ENCODE results near the gene TCF7L2.
A peak's percentile ranks its signal among the peaks of the same experiment; 100 is the strongest.
"Not testable (repeated sequence)": the region's sequence is repeated elsewhere in the genome, so short reads cannot be mapped to it uniquely, and the experiment has no call there.

The TCF7L2 gene

DNA sequence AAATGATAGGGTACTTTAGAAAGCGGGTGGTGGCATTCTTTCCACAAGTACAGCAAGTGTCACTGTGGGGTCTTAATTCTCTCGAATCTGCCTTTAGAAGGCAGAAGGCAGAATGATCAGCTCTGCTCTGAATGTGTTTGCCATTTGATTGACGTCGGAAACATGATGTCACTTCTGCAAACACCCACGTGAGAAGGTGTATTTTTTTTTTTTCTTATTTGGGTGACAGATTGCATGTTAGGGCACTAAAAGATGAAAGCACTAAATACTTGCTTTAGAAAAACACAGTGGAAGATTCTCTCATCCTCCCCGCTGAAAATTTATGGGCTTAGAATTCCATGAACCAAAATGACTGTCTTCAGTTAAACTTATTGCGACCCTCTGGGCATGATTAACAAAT is 150.2 kb downstream of the TCF7L2 start:
- H3K36me3 ChIP-seq (ENCODE audit: control insufficient read depth in 4 of 4, insufficient read depth in 4 of 4, low read length in 3 of 4), result peaks cover 0 to 4% (median 3%) of the 10 kb centered on the region in 4 experiments
- H3K4me3 ChIP-seq (ENCODE audit: control insufficient read depth in 1 of 7, extremely low read depth in 1 of 7, insufficient read depth in 4 of 7, low read depth in 2 of 7, low read length in 6 of 7), result no peak overlapping the region
- DNase-seq, result no peak
- no peak overlapping the region for H3K27ac ChIP-seq (ENCODE audit: insufficient read depth in 1 of 2, low read depth in 1 of 2, low read length in 2 of 2, poor library complexity in 1 of 2, severe bottlenecking in 2 of 2)
- ChIA-PET CTCF (no interaction called here), POLR2A (interaction anchor here (0.6 kb wide), 1 partner anchor 1302 kb away, joined by 3 read pairs; no protein-coding TSS in a partner anchor)
- H3K27me3 ChIP-seq (replicated peaks in 2 of 5; ENCODE audit: control insufficient read depth in 4 of 5, insufficient read depth in 5 of 5, low read length in 4 of 5), result no peaks in the 10 kb centered on the region
- H3K9me3 ChIP-seq (ENCODE audit: control extremely low read depth in 1 of 5, control insufficient read depth in 4 of 5, insufficient read depth in 2 of 5, low read depth in 1 of 5, low read length in 4 of 5), result no peaks in the 10 kb centered on the region
- 88% methylated on average over 7 of the region's 7 CpGs for WGBS (ENCODE audit: insufficient coverage)
- peaks cover 0 to 8% (median 4%) of the 10 kb centered on the region in 4 experiments for H3K4me1 ChIP-seq (ENCODE audit: control extremely low read depth in 1 of 4, control insufficient read depth in 4 of 4, insufficient read depth in 4 of 4, low read length in 3 of 4)

DNA sequence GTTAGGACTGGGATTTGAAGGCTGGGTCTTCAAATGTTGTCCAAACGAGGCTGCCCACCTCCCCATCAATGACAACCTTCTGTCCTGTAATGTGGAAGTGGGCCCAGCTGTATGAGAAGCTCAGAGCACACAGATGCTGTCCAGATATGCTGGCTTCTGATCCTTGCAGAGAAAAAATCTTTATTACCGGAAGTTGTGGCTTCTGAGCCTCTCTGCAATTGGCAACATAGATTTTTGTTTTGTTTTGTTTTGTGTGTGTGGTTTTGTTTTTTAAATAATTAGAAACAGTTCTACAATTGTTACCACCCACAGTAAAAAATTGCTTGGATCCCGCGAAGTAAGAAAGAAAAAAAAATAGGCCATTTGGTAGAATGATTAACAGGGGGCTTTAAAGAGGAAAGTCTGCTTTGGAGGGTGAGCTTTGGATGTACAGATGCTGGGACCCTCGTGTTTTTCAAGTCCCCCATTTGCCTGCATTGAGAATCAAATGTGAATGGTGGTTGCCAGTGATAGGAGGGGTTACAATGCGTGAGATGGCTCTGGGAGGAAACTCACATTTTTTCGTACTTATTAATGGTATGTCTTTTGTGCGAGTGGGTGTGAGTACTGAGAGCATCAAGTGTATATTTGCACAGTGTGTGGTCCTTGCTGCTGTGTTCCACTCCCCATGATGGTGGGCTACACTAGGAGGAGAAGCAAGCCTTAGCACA is 153.2 kb downstream of the TCF7L2 start:
- Histone ChIP-seq H3K4me3 (ENCODE audit: control insufficient read depth in 1 of 7, extremely low read depth in 1 of 7, insufficient read depth in 4 of 7, low read depth in 2 of 7, low read length in 6 of 7) (no peak overlapping the region), H3K4me1 (ENCODE audit: control extremely low read depth in 1 of 4, control insufficient read depth in 4 of 4, insufficient read depth in 4 of 4, low read length in 3 of 4) (peaks cover 0 to 4% (median 1%) of the 10 kb centered on the region in 4 experiments), H3K9me3 (ENCODE audit: control extremely low read depth in 1 of 5, control insufficient read depth in 4 of 5, insufficient read depth in 2 of 5, low read depth in 1 of 5, low read length in 4 of 5) (no peaks in the 10 kb centered on the region), H3K36me3 (ENCODE audit: control insufficient read depth in 4 of 4, insufficient read depth in 4 of 4, low read length in 3 of 4) (peaks cover 0 to 2% (median under 1%) of the 10 kb centered on the region in 4 experiments), H3K27me3 (replicated peaks in 2 of 5; ENCODE audit: control insufficient read depth in 4 of 5, insufficient read depth in 5 of 5, low read length in 4 of 5) (no peaks in the 10 kb centered on the region), H3K27ac (ENCODE audit: insufficient read depth in 1 of 2, low read depth in 1 of 2, low read length in 2 of 2, poor library complexity in 1 of 2, severe bottlenecking in 2 of 2) (no peak overlapping the region)
- ChIA-PET POLR2A (no interaction called here), CTCF (interaction anchor here (1.0 to 1.3 kb wide), 3 partner anchors 9 to 332 kb away, joined by 3 read pairs; no protein-coding TSS in a partner anchor)
- WGBS (ENCODE audit: insufficient coverage), result 94% methylated on average over 4 of the region's 8 CpGs
- peak in 2 of 3 donors; percentile 64 to 76 for DNase-seq

DNA sequence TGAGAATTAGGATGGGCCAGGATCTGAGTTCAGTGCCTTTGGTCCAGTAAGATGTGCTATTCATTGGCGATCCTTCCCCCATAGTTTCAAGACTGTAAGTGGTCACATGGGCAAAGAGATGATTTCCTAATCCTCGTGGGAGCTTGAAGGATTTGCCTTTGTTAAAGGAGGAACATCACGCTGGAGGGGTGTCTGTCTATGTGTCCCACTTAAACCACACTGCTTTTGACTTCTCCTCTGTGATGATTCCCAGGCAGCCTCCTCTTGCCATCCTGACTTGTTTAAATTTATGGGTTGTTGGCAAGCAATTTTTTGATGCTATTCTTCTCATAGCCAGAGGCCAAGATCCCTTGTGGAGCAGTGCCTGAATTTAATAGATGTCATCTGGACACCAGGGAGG is 154.0 kb downstream of the TCF7L2 start:
- H3K36me3 ChIP-seq (ENCODE audit: control insufficient read depth in 4 of 4, insufficient read depth in 4 of 4, low read length in 3 of 4), result peaks cover 0 to 2% (median under 1%) of the 10 kb centered on the region in 4 experiments
- H3K27me3 ChIP-seq (replicated peaks in 2 of 5; ENCODE audit: control insufficient read depth in 4 of 5, insufficient read depth in 5 of 5, low read length in 4 of 5), result no peaks in the 10 kb centered on the region
- H3K27ac ChIP-seq (ENCODE audit: insufficient read depth in 1 of 2, low read depth in 1 of 2, low read length in 2 of 2, poor library complexity in 1 of 2, severe bottlenecking in 2 of 2), result no peak overlapping the region
- no peak for DNase-seq
- no peak overlapping the region for H3K4me3 ChIP-seq (ENCODE audit: control insufficient read depth in 1 of 7, extremely low read depth in 1 of 7, insufficient read depth in 4 of 7, low read depth in 2 of 7, low read length in 6 of 7)
- no peaks in the 10 kb centered on the region for H3K9me3 ChIP-seq (ENCODE audit: control extremely low read depth in 1 of 5, control insufficient read depth in 4 of 5, insufficient read depth in 2 of 5, low read depth in 1 of 5, low read length in 4 of 5)
- 84% methylated on average over 3 of the region's 3 CpGs for WGBS (ENCODE audit: insufficient coverage)
- ChIA-PET POLR2A (no interaction called here), CTCF (interaction anchor here (1.0 to 1.3 kb wide), 2 partner anchors 8 to 33 kb away, joined by 3 read pairs; no protein-coding TSS in a partner anchor)
- H3K4me1 ChIP-seq (ENCODE audit: control extremely low read depth in 1 of 4, control insufficient read depth in 4 of 4, insufficient read depth in 4 of 4, low read length in 3 of 4), result peaks cover 0 to 4% (median 1%) of the 10 kb centered on the region in 4 experiments

DNA sequence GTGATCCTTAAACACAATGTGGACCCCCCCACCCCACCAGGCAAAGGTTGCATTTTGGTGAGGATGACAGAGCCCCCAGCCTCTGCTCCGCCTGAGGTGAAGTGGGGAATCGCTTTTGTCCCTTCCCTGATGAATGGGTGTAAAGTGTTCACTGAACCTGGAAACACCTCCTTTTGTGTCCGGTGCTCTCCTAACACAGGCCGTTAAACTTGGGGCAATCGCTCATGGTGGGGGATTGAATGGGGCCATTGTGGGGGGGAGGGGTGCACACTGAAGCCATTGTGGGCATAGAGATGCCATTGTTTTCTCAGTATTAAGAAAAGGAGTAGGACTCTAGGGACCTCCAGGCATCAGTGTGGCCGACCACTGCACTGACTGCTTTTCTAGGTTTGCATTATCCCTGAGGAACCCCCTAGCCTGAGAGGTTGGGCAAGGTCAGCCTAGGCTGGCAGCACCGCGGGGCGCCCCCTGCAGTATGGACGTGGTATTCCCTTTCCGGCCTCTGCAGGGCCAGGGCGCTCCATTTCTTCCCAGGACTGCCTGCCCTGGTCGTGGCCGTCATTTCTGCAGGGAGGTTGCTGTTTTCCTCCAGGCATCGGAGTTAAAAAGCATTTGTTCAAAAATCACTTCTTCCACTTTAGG is 158.3 kb downstream of the TCF7L2 start:
- CTCF ChIA-PET, result interaction anchor here (1.4 kb wide), 1 partner anchor 405 kb away, joined by 4 read pairs; no protein-coding TSS in a partner anchor
- peak in 2 of 3 donors; percentile 11 to 23 for DNase-seq
- H3K9me3 ChIP-seq (ENCODE audit: control extremely low read depth in 1 of 5, control insufficient read depth in 4 of 5, insufficient read depth in 2 of 5, low read depth in 1 of 5, low read length in 4 of 5), result no peaks in the 10 kb centered on the region
- WGBS (ENCODE audit: insufficient coverage), result 93% methylated on average over 14 of the region's 15 CpGs
- no peaks in the 10 kb centered on the region for H3K27me3 ChIP-seq (replicated peaks in 2 of 5; ENCODE audit: control insufficient read depth in 4 of 5, insufficient read depth in 5 of 5, low read length in 4 of 5)
- H3K27ac ChIP-seq (ENCODE audit: insufficient read depth in 1 of 2, low read depth in 1 of 2, low read length in 2 of 2, poor library complexity in 1 of 2, severe bottlenecking in 2 of 2), result no peak overlapping the region
- H3K36me3 ChIP-seq (ENCODE audit: control insufficient read depth in 4 of 4, insufficient read depth in 4 of 4, low read length in 3 of 4), result peaks cover 0 to 2% (median under 1%) of the 10 kb centered on the region in 4 experiments
- H3K4me3 ChIP-seq (ENCODE audit: control insufficient read depth in 1 of 7, extremely low read depth in 1 of 7, insufficient read depth in 4 of 7, low read depth in 2 of 7, low read length in 6 of 7), result no peak overlapping the region
- no peaks in the 10 kb centered on the region for H3K4me1 ChIP-seq (ENCODE audit: control extremely low read depth in 1 of 4, control insufficient read depth in 4 of 4, insufficient read depth in 4 of 4, low read length in 3 of 4)
- POLR2A ChIA-PET, result no interaction called here

DNA sequence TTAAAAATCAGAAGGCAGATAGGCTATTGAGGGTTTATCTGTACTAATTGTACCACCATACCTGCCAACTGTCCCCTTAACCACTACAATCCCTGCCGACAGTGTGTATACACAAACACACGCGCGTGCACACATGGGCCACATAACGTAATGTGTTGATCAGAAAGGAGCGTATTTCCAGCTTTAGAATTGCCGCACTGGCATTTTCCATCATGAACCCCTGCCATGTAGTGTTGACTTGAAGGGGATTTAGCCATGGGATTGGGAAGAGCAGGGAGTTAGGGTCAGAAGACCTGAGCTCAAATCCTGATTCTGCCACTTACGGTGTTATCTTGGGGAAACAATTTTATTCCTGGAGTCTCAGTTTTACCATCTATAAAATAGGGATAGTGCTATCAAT is 158.9 kb downstream of the TCF7L2 start:
- CTCF ChIA-PET, result interaction anchor here (1.4 kb wide), 1 partner anchor 406 kb away, joined by 4 read pairs; no protein-coding TSS in a partner anchor

GRCh38 chr10:113109482-113109881 is 159.4 kb downstream of the TCF7L2 start:
- POLR2A ChIA-PET; H3K27me3 ChIP-seq (replicated peaks in 2 of 5; ENCODE audit: control insufficient read depth in 4 of 5, insufficient read depth in 5 of 5, low read length in 4 of 5); H3K4me3 ChIP-seq (ENCODE audit: control insufficient read depth in 1 of 7, extremely low read depth in 1 of 7, insufficient read depth in 4 of 7, low read depth in 2 of 7, low read length in 6 of 7); DNase-seq; H3K4me1 ChIP-seq (ENCODE audit: control extremely low read depth in 1 of 4, control insufficient read depth in 4 of 4, insufficient read depth in 4 of 4, low read length in 3 of 4); H3K9me3 ChIP-seq (ENCODE audit: control extremely low read depth in 1 of 5, control insufficient read depth in 4 of 5, insufficient read depth in 2 of 5, low read depth in 1 of 5, low read length in 4 of 5); H3K27ac ChIP-seq (ENCODE audit: insufficient read depth in 1 of 2, low read depth in 1 of 2, low read length in 2 of 2, poor library complexity in 1 of 2, severe bottlenecking in 2 of 2); H3K36me3 ChIP-seq (ENCODE audit: control insufficient read depth in 4 of 4, insufficient read depth in 4 of 4, low read length in 3 of 4): not testable (repeated sequence)
- WGBS (ENCODE audit: insufficient coverage), result 100% methylated on average over 1 of the region's 4 CpGs
- CTCF ChIA-PET, result interaction anchor here (1.4 kb wide), 1 partner anchor 406 kb away, joined by 4 read pairs; no protein-coding TSS in a partner anchor

More for the DNA sequence above, 158.9 kb downstream of the TCF7L2 start:
- WGBS (ENCODE audit: insufficient coverage), result 93% methylated on average over 8 of the region's 8 CpGs
- H3K9me3 ChIP-seq (ENCODE audit: control extremely low read depth in 1 of 5, control insufficient read depth in 4 of 5, insufficient read depth in 2 of 5, low read depth in 1 of 5, low read length in 4 of 5), result no peaks in the 10 kb centered on the region
- POLR2A ChIA-PET, result no interaction called here
- peaks cover 0 to 2% (median under 1%) of the 10 kb centered on the region in 4 experiments for H3K36me3 ChIP-seq (ENCODE audit: control insufficient read depth in 4 of 4, insufficient read depth in 4 of 4, low read length in 3 of 4)
- no peak for DNase-seq
- H3K27ac ChIP-seq (ENCODE audit: insufficient read depth in 1 of 2, low read depth in 1 of 2, low read length in 2 of 2, poor library complexity in 1 of 2, severe bottlenecking in 2 of 2), result no peak overlapping the region
- H3K27me3 ChIP-seq (replicated peaks in 2 of 5; ENCODE audit: control insufficient read depth in 4 of 5, insufficient read depth in 5 of 5, low read length in 4 of 5), result no peaks in the 10 kb centered on the region
- H3K4me3 ChIP-seq (ENCODE audit: control insufficient read depth in 1 of 7, extremely low read depth in 1 of 7, insufficient read depth in 4 of 7, low read depth in 2 of 7, low read length in 6 of 7), result no peak overlapping the region
- no peaks in the 10 kb centered on the region for H3K4me1 ChIP-seq (ENCODE audit: control extremely low read depth in 1 of 4, control insufficient read depth in 4 of 4, insufficient read depth in 4 of 4, low read length in 3 of 4)

DNA sequence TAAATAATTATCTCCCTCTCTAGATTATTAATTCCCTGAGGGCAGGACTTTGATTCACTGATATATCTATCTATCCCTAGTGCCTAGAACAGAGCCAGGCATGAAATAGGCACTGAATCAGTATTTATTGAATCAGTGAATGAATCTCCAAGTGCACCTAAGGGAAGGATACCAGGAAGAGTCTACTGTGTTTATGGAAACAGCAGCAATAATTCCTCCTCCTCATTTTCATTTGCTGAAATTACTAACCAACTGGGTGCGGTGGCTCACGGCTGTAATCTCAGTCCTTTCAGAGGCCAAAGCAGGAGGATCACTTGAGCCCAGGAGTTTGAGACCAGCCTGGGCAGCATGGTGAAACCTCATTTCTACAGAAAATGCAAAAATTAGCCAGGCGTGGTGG is 161.2 kb downstream of the TCF7L2 start:
- ChIA-PET CTCF (interaction anchor here (1.2 kb wide), 2 partner anchors 8 to 389 kb away, joined by 3 to 4 read pairs; no protein-coding TSS in a partner anchor), POLR2A (no interaction called here)
- H3K4me3 ChIP-seq (ENCODE audit: control insufficient read depth in 1 of 7, extremely low read depth in 1 of 7, insufficient read depth in 4 of 7, low read depth in 2 of 7, low read length in 6 of 7), result no peak overlapping the region
- no peaks in the 10 kb centered on the region for H3K27me3 ChIP-seq (replicated peaks in 2 of 5; ENCODE audit: control insufficient read depth in 4 of 5, insufficient read depth in 5 of 5, low read length in 4 of 5)
- no peak for DNase-seq
- H3K9me3 ChIP-seq (ENCODE audit: control extremely low read depth in 1 of 5, control insufficient read depth in 4 of 5, insufficient read depth in 2 of 5, low read depth in 1 of 5, low read length in 4 of 5), result no peaks in the 10 kb centered on the region
- no peak overlapping the region for H3K27ac ChIP-seq (ENCODE audit: insufficient read depth in 1 of 2, low read depth in 1 of 2, low read length in 2 of 2, poor library complexity in 1 of 2, severe bottlenecking in 2 of 2)
- 100% methylated on average over 2 of the region's 3 CpGs for WGBS (ENCODE audit: insufficient coverage)
- no peaks in the 10 kb centered on the region for H3K4me1 ChIP-seq (ENCODE audit: control extremely low read depth in 1 of 4, control insufficient read depth in 4 of 4, insufficient read depth in 4 of 4, low read length in 3 of 4)
- no peaks in the 10 kb centered on the region for H3K36me3 ChIP-seq (ENCODE audit: control insufficient read depth in 4 of 4, insufficient read depth in 4 of 4, low read length in 3 of 4)

All from common myeloid progenitor, CD34-positive (primary cell).